HG03103 (cell line): Measurements from ENCODE around the gene ATIC.

Experiments used
- ATAC-seq: cut with Tn5 transposase; IDR thresholded peaks from one replicate; pipeline ENCODE4 v1.9.1; 2021; ENCODE audit warnings: low read depth; ENCODE audit not compliant: unreplicated experiment

The ATIC gene

GRCh38 chr2:215314896-215315295, 3.0 kb downstream of the ATIC start:
- no peak for ATAC-seq

GRCh38 chr2:215315301-215315700, 3.4 kb downstream of the ATIC start:
- ATAC-seq: no peak

- ATAC-seq: no peak
Measured at GRCh38 chr2:215316336-215316735, 4.5 kb downstream of the ATIC start.

GRCh38 chr2:215319500-215319899, 7.6 kb downstream of the ATIC start:
- no peak for ATAC-seq

GRCh38 chr2:215320102-215320501, 8.2 kb downstream of the ATIC start:
- no peak for ATAC-seq

GRCh38 chr2:215320679-215321078, 8.8 kb downstream of the ATIC start:
- no peak for ATAC-seq

GRCh38 chr2:215324811-215325210, 13.0 kb downstream of the ATIC start:
- ATAC-seq: no peak

- no peak for ATAC-seq
Measured at GRCh38 chr2:215328066-215328465, 16.2 kb downstream of the ATIC start.

- peak; percentile 74 for ATAC-seq
Measured at GRCh38 chr2:215332872-215333595, 21.2 kb downstream of the ATIC start.

GRCh38 chr2:215338883-215339679, 27.2 kb downstream of the ATIC start:
- no peak for ATAC-seq

- ATAC-seq: no peak
Measured at GRCh38 chr2:215347878-215348277, 36.0 kb downstream of the ATIC start.

GRCh38 chr2:215352602-215353001, 40.7 kb downstream of the ATIC start:
- ATAC-seq: no peak

- ATAC-seq: no peak
Measured at GRCh38 chr2:215354771-215355695, 43.2 kb downstream of the ATIC start.

GRCh38 chr2:215355801-215356200, 43.9 kb downstream of the ATIC start:
- no peak for ATAC-seq

- ATAC-seq: no peak
Measured at GRCh38 chr2:215356334-215356947, 44.6 kb downstream of the ATIC start.

- no peak for ATAC-seq
Measured at GRCh38 chr2:215356948-215357461, 45.1 kb downstream of the ATIC start.

GRCh38 chr2:215357660-215358059, 45.8 kb downstream of the ATIC start:
- ATAC-seq: no peak

GRCh38 chr2:215358312-215358845, 46.5 kb downstream of the ATIC start:
- no peak for ATAC-seq

- ATAC-seq: no peak
Measured at GRCh38 chr2:215358891-215359575, 47.2 kb downstream of the ATIC start.

- ATAC-seq: no peak
Measured at GRCh38 chr2:215359576-215359922, 47.7 kb downstream of the ATIC start.
